Activated CD4-positive, alpha-beta memory T cell treated with anti-CD3 and anti-CD28 coated beads for 36 hours (primary cell): ENCODE results near the gene MOGAT3. TPM values are rescaled to one million over a fixed set of nuclear protein-coding genes. Genes with fewer than 3 reads are reported as not detected.
"Not testable (repeated sequence)": the region's sequence is repeated elsewhere in the genome, so short reads cannot be mapped to it uniquely, and the experiment has no call there.

ENCODE experiments used
- CTCF ChIA-PET: fragments of 350-600 bp; sonication (Branson Sonifier 250); formaldehyde crosslinking; loops from one replicate; lab custom pipeline; 2021; ENCODE audit warnings: antibody characterized with exemption, inconsistent platforms; lab: Charles Lee
- POLR2A ChIA-PET: fragments of 350-600 bp; sonication (Branson Sonifier 250); formaldehyde crosslinking; loops from one replicate; lab custom pipeline; 2021; ENCODE audit warnings: antibody characterized with exemption; lab: Charles Lee
- DNase-seq: peaks from one replicate; pipeline ENCODE4 v3.0.0-alpha.2; 2020
- H3K27ac Mint-ChIP-seq: one replicate; pipeline ENCODE4 v1.8.0; 2021; ENCODE audit warnings: mixed read lengths
- H3K27me3 Mint-ChIP-seq: one replicate; pipeline ENCODE4 v1.8.0; 2021; ENCODE audit warnings: mixed read lengths
- H3K36me3 Mint-ChIP-seq: one replicate; pipeline ENCODE4 v1.8.0; 2021; ENCODE audit warnings: mixed read lengths
- H3K4me1 Mint-ChIP-seq: one replicate; pipeline ENCODE4 v1.8.0; 2021; ENCODE audit warnings: low read depth, mixed read lengths
- H3K4me3 Mint-ChIP-seq: one replicate; pipeline ENCODE4 v1.8.0; 2021; ENCODE audit warnings: mild to moderate bottlenecking, mixed read lengths
- H3K9me3 Mint-ChIP-seq: one replicate; pipeline ENCODE4 v1.8.0; 2021; ENCODE audit warnings: mixed read lengths
- intact Hi-C: fragments of 100-400 bp; cut with micrococcal nuclease; formaldehyde crosslinking; loops from one replicate; pipeline ENCODE4 v1.15.1; 2023
- total RNA-seq, 2 experiments: library from RNA; stranded (reverse); gene quantifications; one replicate each; pipeline ENCODE4 v1.2.3, GENCODE V29; 2021

MOGAT3 gene
- total RNA-seq, 2 experiments from 2014 or later = not detected

DNA sequence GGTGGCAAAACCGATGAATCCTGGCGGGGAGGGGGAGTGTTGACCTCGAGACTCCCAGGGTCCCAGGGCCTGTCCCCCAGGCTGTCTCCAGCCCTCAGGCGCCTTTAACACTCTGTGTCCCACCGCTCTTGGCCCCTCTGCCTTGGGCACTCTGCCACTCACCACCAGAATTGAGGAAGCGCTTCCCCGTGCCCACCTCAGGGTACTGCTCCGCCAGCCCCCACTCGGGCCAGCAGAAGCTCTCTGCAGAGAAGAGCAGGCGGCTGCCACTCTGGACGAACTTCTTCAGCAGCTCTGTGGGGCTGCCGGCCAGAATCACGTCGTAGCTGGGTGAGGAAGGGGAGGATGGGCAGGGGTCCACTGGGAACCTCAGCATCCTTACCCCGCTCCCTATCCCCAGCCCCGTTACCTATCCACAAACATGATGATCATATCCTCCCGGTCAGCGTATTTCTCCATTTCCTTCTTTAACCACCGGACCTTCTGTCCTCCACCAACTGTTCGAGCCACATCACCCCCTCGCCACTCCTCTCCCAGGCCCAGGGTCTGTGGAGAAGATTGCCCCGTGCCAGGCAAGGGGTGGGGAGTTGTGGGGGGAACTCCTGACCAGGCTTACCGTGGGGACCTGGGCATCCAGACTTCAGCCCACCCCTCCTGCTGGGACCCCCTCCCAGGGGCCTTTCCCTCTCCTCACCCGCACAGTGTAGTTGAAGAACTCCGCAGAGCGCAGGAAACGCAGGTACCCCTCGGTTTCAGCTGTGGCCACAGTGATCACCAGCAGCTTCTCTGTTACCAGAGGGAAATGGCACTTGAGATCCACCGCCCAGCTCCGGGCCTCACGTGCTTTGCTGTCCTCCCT, 15.4 kb upstream of the MOGAT3 start:
- intact Hi-C loops = loop anchor here (10.0 kb wide), 1 partner anchor 131 kb away; the partner anchor contains the start of gene TRIM56
- ChIA-PET CTCF (interaction anchor here (0.8 to 7.4 kb wide), 7 partner anchors 15 to 72 kb away, joined by 3 to 62 read pairs (median 16); partner anchors contain the start of genes FIS1 and MOGAT3), POLR2A (interaction anchor here (0.7 to 2.1 kb wide), 2 partner anchors 36 to 364 kb away, joined by 3 to 13 read pairs; no protein-coding TSS in a partner anchor)
- Mint-ChIP-seq H3K36me3 (peaks cover 11% of the 10 kb centered on the region), H3K4me1 (peaks cover 28% of the 10 kb centered on the region), H3K9me3 (no peaks in the 10 kb centered on the region), H3K27ac (peak overlapping the region; percentile 54), H3K4me3 (peak overlapping the region; percentile 92), H3K27me3 (no peaks in the 10 kb centered on the region)
- DNase-seq = no peak

DNA sequence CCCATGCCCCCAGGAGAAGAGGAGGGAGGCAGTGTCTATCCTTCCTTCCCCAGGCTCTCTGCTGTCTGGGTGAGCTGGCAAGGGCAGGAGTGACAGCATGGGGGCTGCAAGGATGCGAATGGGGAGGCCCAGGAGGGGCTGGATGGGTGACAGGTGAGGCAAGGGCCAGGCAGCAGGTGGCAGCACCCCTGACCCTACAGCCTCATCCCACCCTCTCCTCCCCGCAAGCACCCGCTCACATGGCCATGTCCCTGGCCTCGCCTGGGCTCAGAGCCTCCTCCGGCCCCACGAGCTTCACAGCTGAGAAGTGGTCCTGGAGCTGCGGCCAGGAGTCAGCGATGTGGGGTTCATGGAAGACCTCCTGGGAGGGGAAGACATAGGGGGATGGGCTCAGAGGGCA, 11.2 kb upstream of the MOGAT3 start:
- H3K4me3 Mint-ChIP-seq = no peak overlapping the region
- ChIA-PET CTCF (no interaction called here), POLR2A (no interaction called here)
- no peaks in the 10 kb centered on the region for H3K27me3 Mint-ChIP-seq
- peaks cover 9% of the 10 kb centered on the region for H3K4me1 Mint-ChIP-seq
- intact Hi-C loops = loop anchor here (10.0 kb wide), 1 partner anchor 127 kb away; the partner anchor contains the start of gene TRIM56
- H3K36me3 Mint-ChIP-seq = peaks cover 24% of the 10 kb centered on the region
- no peak overlapping the region for H3K27ac Mint-ChIP-seq
- H3K9me3 Mint-ChIP-seq = no peaks in the 10 kb centered on the region
- no peak for DNase-seq

DNA sequence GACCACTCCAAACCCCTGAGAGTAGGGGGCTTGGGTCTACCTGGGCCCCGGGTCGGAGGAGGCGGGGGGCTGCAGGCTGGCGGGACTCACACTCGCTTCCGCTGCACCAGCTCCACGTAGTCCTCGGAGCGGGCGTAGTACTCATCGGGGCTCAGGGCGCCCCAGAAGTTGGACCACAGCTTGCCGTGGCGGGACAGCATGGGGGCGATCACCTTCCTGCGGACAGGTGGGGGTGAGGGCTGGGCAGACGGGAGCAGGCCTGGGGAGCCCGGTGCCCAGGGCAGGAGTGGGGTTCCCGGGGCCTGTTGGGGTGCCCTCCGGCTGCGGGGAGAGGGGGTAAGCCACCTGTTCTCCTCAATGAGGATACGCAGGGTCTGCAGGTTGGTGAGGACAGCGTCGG, 10.7 kb upstream of the MOGAT3 start:
- DNase-seq = no peak
- H3K4me3 Mint-ChIP-seq = no peak overlapping the region
- H3K9me3 Mint-ChIP-seq = no peaks in the 10 kb centered on the region
- POLR2A ChIA-PET = no interaction called here
- intact Hi-C loops = loop anchor here (10.0 kb wide), 1 partner anchor 127 kb away; the partner anchor contains the start of gene TRIM56
- H3K4me1 Mint-ChIP-seq = peaks cover 6% of the 10 kb centered on the region
- H3K27ac Mint-ChIP-seq = no peak overlapping the region
- H3K27me3 Mint-ChIP-seq = no peaks in the 10 kb centered on the region
- CTCF ChIA-PET = no interaction called here
- peaks cover 26% of the 10 kb centered on the region for H3K36me3 Mint-ChIP-seq

GRCh38 chr7:101210143-101210542, 9.3 kb upstream of the MOGAT3 start:
- DNase-seq = no peak
- intact Hi-C loops = loop anchor here (10.0 kb wide), 1 partner anchor 125 kb away; the partner anchor contains the start of gene TRIM56
- ChIA-PET POLR2A (no interaction called here), CTCF (no interaction called here)
- no peak overlapping the region for H3K27ac Mint-ChIP-seq
- H3K4me1 Mint-ChIP-seq = no peaks in the 10 kb centered on the region
- no peak overlapping the region for H3K4me3 Mint-ChIP-seq
- H3K27me3 Mint-ChIP-seq = no peaks in the 10 kb centered on the region
- peaks cover 23% of the 10 kb centered on the region for H3K36me3 Mint-ChIP-seq
- H3K9me3 Mint-ChIP-seq = no peaks in the 10 kb centered on the region

DNA sequence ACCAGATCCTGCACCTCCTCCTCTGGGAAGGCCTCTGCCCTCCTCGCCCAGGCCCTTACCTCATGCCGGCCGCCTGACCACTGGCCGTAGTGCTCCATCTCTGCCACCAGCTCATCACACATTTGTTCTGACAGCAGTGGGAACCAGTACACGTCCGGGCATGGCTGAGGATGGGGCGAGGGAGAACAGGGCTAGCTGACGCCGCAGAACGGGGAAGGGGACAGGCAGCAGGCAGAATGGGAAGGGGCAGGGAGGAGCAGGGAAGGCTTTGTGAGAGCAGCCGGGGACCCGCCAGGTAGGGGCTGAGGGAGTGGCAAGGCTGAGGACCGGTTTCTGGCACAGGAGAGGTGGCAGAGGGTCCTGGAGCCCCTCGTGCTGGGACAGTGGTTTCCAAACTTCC, 8.0 kb upstream of the MOGAT3 start:
- Mint-ChIP-seq H3K9me3 (no peaks in the 10 kb centered on the region), H3K27ac (no peak overlapping the region), H3K4me3 (no peak overlapping the region), H3K4me1 (peaks cover 3% of the 10 kb centered on the region), H3K27me3 (peaks cover under 1% of the 10 kb centered on the region), H3K36me3 (peaks cover 19% of the 10 kb centered on the region)
- CTCF ChIA-PET = no interaction called here
- DNase-seq = no peak
- intact Hi-C loops = no loop called here
- POLR2A ChIA-PET = no interaction called here

DNA sequence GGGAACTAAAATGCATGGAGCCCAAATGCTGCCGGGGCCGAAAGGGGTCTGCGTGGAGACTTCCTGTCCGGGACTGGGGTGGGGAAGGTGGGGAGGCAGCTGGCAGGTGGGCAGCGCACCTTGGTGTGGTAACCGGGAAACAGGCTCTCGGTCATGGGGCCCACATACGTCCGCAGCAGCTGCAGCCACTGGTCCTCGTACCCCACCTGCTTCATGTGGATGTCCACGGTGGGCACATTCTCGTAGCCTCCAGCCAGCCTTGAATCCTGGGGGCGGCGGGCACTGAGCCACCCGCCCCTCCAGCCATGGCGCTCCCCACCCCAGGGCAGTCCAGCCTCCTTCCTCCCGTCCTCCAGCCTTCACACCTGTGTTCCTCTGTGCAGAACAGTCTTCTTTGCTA, 6.6 kb upstream of the MOGAT3 start:
- ChIA-PET CTCF (interaction anchor here (1.4 kb wide), 1 partner anchor 15 kb away, joined by 4 read pairs; no protein-coding TSS in a partner anchor), POLR2A (no interaction called here)
- DNase-seq = no peak
- no peaks in the 10 kb centered on the region for H3K9me3 Mint-ChIP-seq
- peaks cover 7% of the 10 kb centered on the region for H3K27me3 Mint-ChIP-seq
- H3K4me3 Mint-ChIP-seq = no peak overlapping the region
- H3K4me1 Mint-ChIP-seq = peaks cover 5% of the 10 kb centered on the region
- H3K36me3 Mint-ChIP-seq = peaks cover 19% of the 10 kb centered on the region
- H3K27ac Mint-ChIP-seq = no peak overlapping the region
- intact Hi-C loops = no loop called here

DNA sequence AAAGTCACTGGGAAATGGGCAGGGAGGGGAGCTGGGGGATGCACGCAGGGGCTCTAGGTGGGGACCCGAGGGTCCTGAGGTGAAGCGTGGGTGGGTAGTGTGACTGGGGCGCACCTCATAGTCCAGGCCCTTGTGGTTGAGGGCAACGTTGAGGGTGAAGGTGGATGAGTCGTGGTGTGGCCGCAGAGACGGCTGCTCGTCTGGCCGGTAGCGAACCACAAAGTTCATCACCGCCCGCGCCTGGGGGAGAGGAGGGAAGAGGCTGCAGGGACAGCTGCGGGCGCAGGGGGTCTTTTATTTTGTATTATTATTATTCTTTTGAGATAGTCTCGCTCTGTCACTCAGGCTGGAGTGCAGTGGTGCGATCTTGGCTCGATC, 5.8 kb upstream of the MOGAT3 start:
- peaks cover 5% of the 10 kb centered on the region for H3K4me1 Mint-ChIP-seq
- H3K9me3 Mint-ChIP-seq = no peaks in the 10 kb centered on the region
- no peak overlapping the region for H3K27ac Mint-ChIP-seq
- peaks cover 7% of the 10 kb centered on the region for H3K27me3 Mint-ChIP-seq
- CTCF ChIA-PET = interaction anchor here (1.4 to 2.1 kb wide), 2 partner anchors 14 to 75 kb away, joined by 4 to 5 read pairs; no protein-coding TSS in a partner anchor
- no peak for DNase-seq
- H3K4me3 Mint-ChIP-seq = no peak overlapping the region
- peaks cover 19% of the 10 kb centered on the region for H3K36me3 Mint-ChIP-seq
- POLR2A ChIA-PET = no interaction called here
- intact Hi-C loops = no loop called here

DNA sequence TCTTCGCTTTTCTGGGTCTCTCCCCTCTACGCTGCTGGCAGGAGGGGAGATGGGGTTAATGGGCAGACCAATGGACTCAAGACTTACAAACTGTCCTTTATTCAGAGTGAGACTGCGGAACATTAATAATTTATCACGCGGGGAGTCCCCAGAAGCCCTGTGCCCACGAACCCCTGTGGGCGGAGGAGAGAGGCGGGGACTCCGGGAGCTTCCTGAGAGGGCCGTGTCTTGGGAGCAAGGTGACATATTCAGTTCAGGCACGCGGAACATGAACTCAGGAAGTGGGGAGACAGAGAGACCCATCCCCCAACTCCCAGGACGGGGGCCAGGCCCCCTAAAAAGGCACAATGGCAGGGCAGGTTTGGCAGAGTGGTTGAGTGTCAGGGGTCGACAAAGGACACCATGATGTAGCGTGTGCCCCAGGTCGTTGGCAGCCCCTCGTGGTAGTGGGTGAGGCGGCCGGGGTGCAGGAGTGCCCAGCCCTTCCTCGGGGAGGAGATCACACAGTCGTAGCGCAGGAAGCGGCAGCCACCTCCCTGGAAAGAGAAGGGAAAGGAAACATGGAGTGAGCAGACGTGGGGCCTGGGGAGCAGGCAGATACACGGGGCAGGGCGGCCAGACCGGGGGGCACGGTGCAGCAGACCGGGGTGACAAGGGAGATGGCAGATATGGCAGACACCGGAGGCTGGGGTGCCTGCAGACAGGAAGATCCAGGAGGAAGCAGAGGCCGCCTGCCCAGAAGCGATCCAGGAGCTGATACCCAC, 5.2 kb upstream of the MOGAT3 start:
- ChIA-PET POLR2A (no interaction called here), CTCF (interaction anchor here (2.1 to 3.9 kb wide), 2 partner anchors 14 to 76 kb away, joined by 5 to 33 read pairs; no protein-coding TSS in a partner anchor)
- H3K27ac Mint-ChIP-seq = no peak overlapping the region
- DNase-seq = no peak
- no peaks in the 10 kb centered on the region for H3K9me3 Mint-ChIP-seq
- peaks cover 10% of the 10 kb centered on the region for H3K27me3 Mint-ChIP-seq
- intact Hi-C loops = no loop called here
- no peak overlapping the region for H3K4me3 Mint-ChIP-seq
- peaks cover 19% of the 10 kb centered on the region for H3K36me3 Mint-ChIP-seq
- H3K4me1 Mint-ChIP-seq = peaks cover 8% of the 10 kb centered on the region

- DNase-seq = peak; percentile 52
- Mint-ChIP-seq H3K4me3 (peak overlapping the region; percentile 69), H3K27me3 (peaks cover 16% of the 10 kb centered on the region), H3K36me3 (peaks cover 16% of the 10 kb centered on the region), H3K4me1 (peaks cover 10% of the 10 kb centered on the region), H3K27ac (peak overlapping the region; percentile 87)
- CTCF ChIA-PET = interaction anchor here (1.4 to 3.9 kb wide), 5 partner anchors 12 to 87 kb away, joined by 3 to 33 read pairs (median 4); no protein-coding TSS in a partner anchor
- intact Hi-C loops, H3K9me3 Mint-ChIP-seq: not testable (repeated sequence)
- POLR2A ChIA-PET = interaction anchor here (1.1 to 1.3 kb wide), 2 partner anchors 13 to 14 kb away, joined by 3 read pairs; partner anchors contain the start of genes PLOD3 and ZNHIT1
These were observed 3.2 kb upstream of the MOGAT3 start for GRCh38 chr7:101203740-101204738.

- POLR2A ChIA-PET = no interaction called here
- CTCF ChIA-PET = interaction anchor here (1.1 to 3.9 kb wide), 2 partner anchors 10 to 15 kb away, joined by 4 to 33 read pairs; partner anchors contain the start of genes PLOD3 and ZNHIT1
- intact Hi-C loops = no loop called here
- H3K36me3 Mint-ChIP-seq = peaks cover 6% of the 10 kb centered on the region
- peaks cover 10% of the 10 kb centered on the region for H3K4me1 Mint-ChIP-seq
- DNase-seq = no peak
- no peak overlapping the region for H3K4me3 Mint-ChIP-seq
- H3K9me3 Mint-ChIP-seq = no peaks in the 10 kb centered on the region
- H3K27ac Mint-ChIP-seq = peak overlapping the region; percentile 13
- peaks cover 18% of the 10 kb centered on the region for H3K27me3 Mint-ChIP-seq
These were observed 1.7 kb upstream of the MOGAT3 start for GRCh38 chr7:101202603-101202918.
